HepG2 (cell line): ENCODE measurements around the gene AKAP8. TPM values are rescaled to one million over a fixed set of nuclear protein-coding genes. Genes with fewer than 3 reads are reported as not detected.

Source experiments
- BRCA1 ChIP-seq: sonication (generic); formaldehyde crosslinking; IDR thresholded peaks from 2 replicates; pipeline ENCODE4 v1.4.0; 2020; ENCODE audit warnings: missing genetic modification reagents
- ELF3 ChIP-seq: IDR thresholded peaks from 2 replicates; pipeline ENCODE4 v1.6.1; 2016; ENCODE audit warnings: missing genetic modification reagents, missing compliant biosample characterization
- GFI1 ChIP-seq: sonication (generic); formaldehyde crosslinking; IDR thresholded peaks from 2 replicates; pipeline ENCODE4 v1.5.0; 2020; ENCODE audit warnings: missing genetic modification reagents, mild to moderate bottlenecking, borderline replicate concordance
- MED8 ChIP-seq: sonication (generic); formaldehyde crosslinking; IDR thresholded peaks from 2 replicates; pipeline ENCODE4 v1.8.1; 2023; ENCODE audit warnings: mild to moderate bottlenecking, missing genetic modification reagents; ENCODE audit not compliant: insufficient replicate concordance
- PHF21A ChIP-seq: sonication (generic); formaldehyde crosslinking; IDR thresholded peaks from 2 replicates; pipeline ENCODE4 v1.5.0; 2020; ENCODE audit warnings: mild to moderate bottlenecking, missing genetic modification reagents
- STAT5B ChIP-seq: sonication (generic); formaldehyde crosslinking; IDR thresholded peaks from 2 replicates; pipeline ENCODE4 v1.4.0; 2020; ENCODE audit warnings: missing genetic modification reagents
- ZFP1 ChIP-seq: IDR thresholded peaks from 2 replicates; pipeline ENCODE4 v1.6.1; 2016
- ZMYM3 ChIP-seq: sonication (generic); formaldehyde crosslinking; IDR thresholded peaks from 2 replicates; pipeline ENCODE4 v1.5.1; 2020; ENCODE audit warnings: mild to moderate bottlenecking, missing genetic modification reagents
- polyA plus RNA-seq, 8 experiments: library from polyadenylated mRNA; depleted of rRNA in 3 of 8; stranded (reverse) in 7 of 8; unstranded in 1 of 8; fragments of >200 nt; fragmentation: Illumina TruSeq in 4 of 8; extraction: Trizol in 4 of 8; gene quantifications; 2 replicates each; pipeline versions ENCODE4 v1.2.1 to v1.2.3, GENCODE V29; 2011 to 2016; ENCODE audit warnings: low read depth in 4 of 8, missing spikeins in 1 of 8, mixed read lengths in 1 of 8; ENCODE audit not compliant: insufficient read depth in 1 of 8
- total RNA-seq, 5 experiments: library from RNA; depleted of rRNA; stranded (reverse); fragments of >200 nt; fragmentation: Illumina TruSeq; extraction: Trizol; gene quantifications; 2 replicates each; pipeline ENCODE4 v1.2.3, GENCODE V29; 2016; ENCODE audit warnings: low read depth in 1 of 5
- TF ChIP-seq, protein P1 (sequence below), 2 experiments: IDR thresholded peaks; 2 replicates each; pipeline ENCODE4 v1.6.1; 2011 to 2012; ENCODE audit warnings: low read length in 2 of 2, borderline replicate concordance in 1 of 2, low read depth in 1 of 2, mild to moderate bottlenecking in 1 of 2, moderate library complexity in 1 of 2
- TF ChIP-seq, protein P2 (sequence below): sonication (generic); formaldehyde crosslinking; IDR thresholded peaks from 2 replicates; pipeline ENCODE4 v1.4.0; 2020; ENCODE audit warnings: missing genetic modification reagents, borderline replicate concordance
- TF ChIP-seq, protein P3 (sequence below): sonication (generic); formaldehyde crosslinking; IDR thresholded peaks from 2 replicates; pipeline ENCODE4 v1.9.0; 2021; ENCODE audit warnings: missing genetic modification reagents, mild to moderate bottlenecking, borderline replicate concordance
- TF ChIP-seq, protein P4 (sequence below): sonication (generic); formaldehyde crosslinking; IDR thresholded peaks from 2 replicates; pipeline ENCODE4 v1.4.0; 2020; ENCODE audit warnings: mild to moderate bottlenecking, missing genetic modification reagents
- TF ChIP-seq, protein P5 (sequence below): sonication (generic); formaldehyde crosslinking; IDR thresholded peaks from 2 replicates; pipeline ENCODE4 v1.5.1; 2020; ENCODE audit warnings: mild to moderate bottlenecking, missing genetic modification reagents, borderline replicate concordance
- TF ChIP-seq, protein P6 (sequence below), 2 experiments: sonication (generic) in 1 of 2; formaldehyde crosslinking in 1 of 2; IDR thresholded peaks; 2 replicates each; pipeline versions ENCODE4 v1.4.0 to v1.6.1; 2018 to 2020; ENCODE audit warnings: missing genetic modification reagents in 2 of 2, borderline replicate concordance in 1 of 2, low read depth in 1 of 2, mild to moderate bottlenecking in 1 of 2, missing biosample characterization in 1 of 2

Gene AKAP8
- total and polyA plus RNA-seq, 2 of the 13 experiments (the other 11 are each of a cell fraction or from before 2014, with no cell fraction given): 15.9 to 22.1 TPM

DNA sequence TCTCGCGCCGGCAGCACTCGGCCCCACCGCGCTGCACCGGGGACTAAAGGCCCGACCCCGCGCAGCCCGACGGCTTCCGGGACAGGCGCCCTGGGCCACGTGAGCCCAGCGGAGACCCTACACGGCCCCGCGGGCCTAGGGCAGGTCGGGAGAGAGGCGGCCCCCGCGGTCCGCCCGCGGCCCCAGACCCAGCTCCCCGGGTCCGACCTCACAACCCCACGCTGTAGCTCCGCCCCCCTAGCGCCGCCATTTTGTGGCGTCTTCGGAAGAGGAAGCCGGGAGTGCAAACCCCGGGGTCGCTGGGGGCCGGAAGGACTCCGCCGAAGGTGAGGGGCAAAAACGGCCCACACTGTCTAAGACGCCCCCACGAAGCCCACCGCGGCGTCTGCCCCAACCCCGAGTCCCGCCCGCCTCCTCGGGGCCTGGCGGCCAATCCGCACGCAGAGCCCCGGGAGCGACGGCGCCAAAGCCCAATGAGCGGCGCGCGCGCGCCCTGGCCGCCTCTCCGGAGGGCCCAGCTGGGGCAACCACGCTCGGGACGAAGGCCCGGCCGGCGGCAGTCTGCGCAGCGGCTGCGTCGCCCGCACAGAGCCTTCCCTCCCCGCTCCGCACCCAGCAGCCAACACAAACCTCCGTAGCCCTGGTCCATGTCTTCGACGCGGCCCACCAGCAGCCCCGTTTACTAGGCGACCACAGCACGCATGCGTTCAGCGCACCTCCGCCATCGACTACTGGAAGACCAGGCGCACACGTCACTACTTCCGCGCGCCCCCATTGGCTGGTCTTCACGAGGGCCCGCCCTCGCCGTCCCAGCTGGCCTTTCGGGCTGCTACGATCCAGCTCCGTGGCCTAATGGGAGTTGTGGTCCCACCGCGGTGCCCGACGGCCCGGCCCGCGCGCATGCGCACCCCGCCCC, at the start of gene AKAP8 (continued):
- TF ChIP-seq, protein P1, sequence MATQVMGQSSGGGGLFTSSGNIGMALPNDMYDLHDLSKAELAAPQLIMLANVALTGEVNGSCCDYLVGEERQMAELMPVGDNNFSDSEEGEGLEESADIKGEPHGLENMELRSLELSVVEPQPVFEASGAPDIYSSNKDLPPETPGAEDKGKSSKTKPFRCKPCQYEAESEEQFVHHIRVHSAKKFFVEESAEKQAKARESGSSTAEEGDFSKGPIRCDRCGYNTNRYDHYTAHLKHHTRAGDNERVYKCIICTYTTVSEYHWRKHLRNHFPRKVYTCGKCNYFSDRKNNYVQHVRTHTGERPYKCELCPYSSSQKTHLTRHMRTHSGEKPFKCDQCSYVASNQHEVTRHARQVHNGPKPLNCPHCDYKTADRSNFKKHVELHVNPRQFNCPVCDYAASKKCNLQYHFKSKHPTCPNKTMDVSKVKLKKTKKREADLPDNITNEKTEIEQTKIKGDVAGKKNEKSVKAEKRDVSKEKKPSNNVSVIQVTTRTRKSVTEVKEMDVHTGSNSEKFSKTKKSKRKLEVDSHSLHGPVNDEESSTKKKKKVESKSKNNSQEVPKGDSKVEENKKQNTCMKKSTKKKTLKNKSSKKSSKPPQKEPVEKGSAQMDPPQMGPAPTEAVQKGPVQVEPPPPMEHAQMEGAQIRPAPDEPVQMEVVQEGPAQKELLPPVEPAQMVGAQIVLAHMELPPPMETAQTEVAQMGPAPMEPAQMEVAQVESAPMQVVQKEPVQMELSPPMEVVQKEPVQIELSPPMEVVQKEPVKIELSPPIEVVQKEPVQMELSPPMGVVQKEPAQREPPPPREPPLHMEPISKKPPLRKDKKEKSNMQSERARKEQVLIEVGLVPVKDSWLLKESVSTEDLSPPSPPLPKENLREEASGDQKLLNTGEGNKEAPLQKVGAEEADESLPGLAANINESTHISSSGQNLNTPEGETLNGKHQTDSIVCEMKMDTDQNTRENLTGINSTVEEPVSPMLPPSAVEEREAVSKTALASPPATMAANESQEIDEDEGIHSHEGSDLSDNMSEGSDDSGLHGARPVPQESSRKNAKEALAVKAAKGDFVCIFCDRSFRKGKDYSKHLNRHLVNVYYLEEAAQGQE (IDR thresholded peaks at IDR 0.05; ENCODE audit: borderline replicate concordance in 1 of 2, low read depth in 1 of 2, low read length in 2 of 2): no peak
- no peak; the same call in 1 of the 2 replicates for TF ChIP-seq GFI1
- TF ChIP-seq ZFP1 (CRISPR knock-in tag): no peak
- TF ChIP-seq, protein P2, sequence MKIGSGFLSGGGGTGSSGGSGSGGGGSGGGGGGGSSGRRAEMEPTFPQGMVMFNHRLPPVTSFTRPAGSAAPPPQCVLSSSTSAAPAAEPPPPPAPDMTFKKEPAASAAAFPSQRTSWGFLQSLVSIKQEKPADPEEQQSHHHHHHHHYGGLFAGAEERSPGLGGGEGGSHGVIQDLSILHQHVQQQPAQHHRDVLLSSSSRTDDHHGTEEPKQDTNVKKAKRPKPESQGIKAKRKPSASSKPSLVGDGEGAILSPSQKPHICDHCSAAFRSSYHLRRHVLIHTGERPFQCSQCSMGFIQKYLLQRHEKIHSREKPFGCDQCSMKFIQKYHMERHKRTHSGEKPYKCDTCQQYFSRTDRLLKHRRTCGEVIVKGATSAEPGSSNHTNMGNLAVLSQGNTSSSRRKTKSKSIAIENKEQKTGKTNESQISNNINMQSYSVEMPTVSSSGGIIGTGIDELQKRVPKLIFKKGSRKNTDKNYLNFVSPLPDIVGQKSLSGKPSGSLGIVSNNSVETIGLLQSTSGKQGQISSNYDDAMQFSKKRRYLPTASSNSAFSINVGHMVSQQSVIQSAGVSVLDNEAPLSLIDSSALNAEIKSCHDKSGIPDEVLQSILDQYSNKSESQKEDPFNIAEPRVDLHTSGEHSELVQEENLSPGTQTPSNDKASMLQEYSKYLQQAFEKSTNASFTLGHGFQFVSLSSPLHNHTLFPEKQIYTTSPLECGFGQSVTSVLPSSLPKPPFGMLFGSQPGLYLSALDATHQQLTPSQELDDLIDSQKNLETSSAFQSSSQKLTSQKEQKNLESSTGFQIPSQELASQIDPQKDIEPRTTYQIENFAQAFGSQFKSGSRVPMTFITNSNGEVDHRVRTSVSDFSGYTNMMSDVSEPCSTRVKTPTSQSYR: peak; percentile 18; the same call in 1 of the 2 replicates
- TF ChIP-seq MED8 (CRISPR knock-in tag): peak; percentile 6
- TF ChIP-seq, protein P3, sequence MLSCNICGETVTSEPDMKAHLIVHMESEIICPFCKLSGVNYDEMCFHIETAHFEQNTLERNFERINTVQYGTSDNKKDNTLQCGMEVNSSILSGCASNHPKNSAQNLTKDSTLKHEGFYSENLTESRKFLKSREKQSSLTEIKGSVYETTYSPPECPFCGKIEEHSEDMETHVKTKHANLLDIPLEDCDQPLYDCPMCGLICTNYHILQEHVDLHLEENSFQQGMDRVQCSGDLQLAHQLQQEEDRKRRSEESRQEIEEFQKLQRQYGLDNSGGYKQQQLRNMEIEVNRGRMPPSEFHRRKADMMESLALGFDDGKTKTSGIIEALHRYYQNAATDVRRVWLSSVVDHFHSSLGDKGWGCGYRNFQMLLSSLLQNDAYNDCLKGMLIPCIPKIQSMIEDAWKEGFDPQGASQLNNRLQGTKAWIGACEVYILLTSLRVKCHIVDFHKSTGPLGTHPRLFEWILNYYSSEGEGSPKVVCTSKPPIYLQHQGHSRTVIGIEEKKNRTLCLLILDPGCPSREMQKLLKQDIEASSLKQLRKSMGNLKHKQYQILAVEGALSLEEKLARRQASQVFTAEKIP (CRISPR knock-in tag): no peak
- TF ChIP-seq STAT5B (CRISPR knock-in tag): no peak
- TF ChIP-seq, protein P4, sequence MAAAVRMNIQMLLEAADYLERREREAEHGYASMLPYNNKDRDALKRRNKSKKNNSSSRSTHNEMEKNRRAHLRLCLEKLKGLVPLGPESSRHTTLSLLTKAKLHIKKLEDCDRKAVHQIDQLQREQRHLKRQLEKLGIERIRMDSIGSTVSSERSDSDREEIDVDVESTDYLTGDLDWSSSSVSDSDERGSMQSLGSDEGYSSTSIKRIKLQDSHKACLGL: peak; percentile 42
- TF ChIP-seq, protein P5, sequence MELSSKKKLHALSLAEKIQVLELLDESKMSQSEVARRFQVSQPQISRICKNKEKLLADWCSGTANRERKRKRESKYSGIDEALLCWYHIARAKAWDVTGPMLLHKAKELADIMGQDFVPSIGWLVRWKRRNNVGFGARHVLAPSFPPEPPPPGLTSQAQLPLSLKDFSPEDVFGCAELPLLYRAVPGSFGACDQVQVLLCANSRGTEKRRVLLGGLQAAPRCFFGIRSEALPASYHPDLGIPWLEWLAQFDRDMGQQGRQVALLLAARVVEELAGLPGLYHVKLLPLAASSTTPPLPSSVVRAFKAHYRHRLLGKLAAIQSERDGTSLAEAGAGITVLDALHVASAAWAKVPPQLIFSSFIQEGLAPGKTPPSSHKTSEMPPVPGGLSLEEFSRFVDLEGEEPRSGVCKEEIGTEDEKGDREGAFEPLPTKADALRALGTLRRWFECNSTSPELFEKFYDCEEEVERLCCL (CRISPR knock-in tag): 0 out of 2 replicates have a peak, but pooled peaks have one; percentile 1
- peak; percentile 63; the same call in 1 of the 2 replicates for TF ChIP-seq BRCA1
- TF ChIP-seq PHF21A: peak; percentile 55; the same call in 1 of the 2 replicates
- TF ChIP-seq ELF3 (CRISPR knock-in tag): peak; percentile 53; the same call in 1 of the 2 replicates
- no peak for TF ChIP-seq ZMYM3
- TF ChIP-seq, protein P6, sequence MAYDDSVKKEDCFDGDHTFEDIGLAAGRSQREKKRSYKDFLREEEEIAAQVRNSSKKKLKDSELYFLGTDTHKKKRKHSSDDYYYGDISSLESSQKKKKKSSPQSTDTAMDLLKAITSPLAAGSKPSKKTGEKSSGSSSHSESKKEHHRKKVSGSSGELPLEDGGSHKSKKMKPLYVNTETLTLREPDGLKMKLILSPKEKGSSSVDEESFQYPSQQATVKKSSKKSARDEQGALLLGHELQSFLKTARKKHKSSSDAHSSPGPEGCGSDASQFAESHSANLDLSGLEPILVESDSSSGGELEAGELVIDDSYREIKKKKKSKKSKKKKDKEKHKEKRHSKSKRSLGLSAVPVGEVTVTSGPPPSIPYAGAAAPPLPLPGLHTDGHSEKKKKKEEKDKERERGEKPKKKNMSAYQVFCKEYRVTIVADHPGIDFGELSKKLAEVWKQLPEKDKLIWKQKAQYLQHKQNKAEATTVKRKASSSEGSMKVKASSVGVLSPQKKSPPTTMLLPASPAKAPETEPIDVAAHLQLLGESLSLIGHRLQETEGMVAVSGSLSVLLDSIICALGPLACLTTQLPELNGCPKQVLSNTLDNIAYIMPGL (CRISPR knock-in tag; IDR thresholded peaks at IDR 0.05; ENCODE audit: borderline replicate concordance in 1 of 2, low read depth in 1 of 2): peak in 1 of 2 experiments; percentile 45; a peak in 1 of 4 replicates
